Nephron progenitor cell (in vitro differentiated cells): ENCODE measurements around the gene OPN1MW.
"Not testable (repeated sequence)": the region's sequence is repeated elsewhere in the genome, so short reads cannot be mapped to it uniquely, and the experiment has no call there.

ENCODE experiments used
- DNase-seq: peaks from one replicate; pipeline ENCODE4 v3.0.0; 2021
- H3K27ac Mint-ChIP-seq: 2 replicates; pipeline ENCODE4 v1.8.0; 2021; ENCODE audit warnings: mild to moderate bottlenecking, moderate library complexity, mixed read lengths
- H3K27me3 Mint-ChIP-seq: 2 replicates; pipeline ENCODE4 v1.8.0; 2021; ENCODE audit warnings: mild to moderate bottlenecking, low read depth, mixed read lengths; ENCODE audit not compliant: poor library complexity
- H3K36me3 Mint-ChIP-seq: 2 replicates; pipeline ENCODE4 v1.8.0; 2021; ENCODE audit warnings: low read depth, mixed read lengths
- H3K4me1 Mint-ChIP-seq: 2 replicates; pipeline ENCODE4 v1.8.0; 2021; ENCODE audit warnings: mixed read lengths
- H3K4me3 Mint-ChIP-seq: 2 replicates; pipeline ENCODE4 v1.8.0; 2021; ENCODE audit warnings: mild to moderate bottlenecking, moderate library complexity, mixed read lengths
- H3K9me3 Mint-ChIP-seq: 2 replicates; pipeline ENCODE4 v1.8.0; 2021; ENCODE audit warnings: mild to moderate bottlenecking, moderate library complexity, mixed read lengths
- TF ChIP-seq, protein P1 (sequence below): fragments of 200-600 bp; sonication (generic); IDR thresholded peaks from 2 replicates; pipeline ENCODE4 v1.5.0; 2021; ENCODE audit warnings: antibody characterized with exemption

The OPN1MW gene

DNA sequence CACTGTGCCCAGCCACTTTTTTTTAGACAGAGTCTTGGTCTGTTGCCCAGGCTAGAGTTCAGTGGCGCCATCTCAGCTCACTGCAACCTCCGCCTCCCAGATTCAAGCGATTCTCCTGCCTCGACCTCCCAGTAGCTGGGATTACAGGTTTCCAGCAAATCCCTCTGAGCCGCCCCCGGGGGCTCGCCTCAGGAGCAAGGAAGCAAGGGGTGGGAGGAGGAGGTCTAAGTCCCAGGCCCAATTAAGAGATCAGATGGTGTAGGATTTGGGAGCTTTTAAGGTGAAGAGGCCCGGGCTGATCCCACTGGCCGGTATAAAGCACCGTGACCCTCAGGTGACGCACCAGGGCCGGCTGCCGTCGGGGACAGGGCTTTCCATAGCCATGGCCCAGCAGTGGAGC lies at the start of gene OPN1MW:
OPN1MW (plus strand) TSS at position 301 of the 400 bp plus-strand sequence; CDS start at position 383, 82 bp downstream.
- H3K27ac Mint-ChIP-seq, H3K36me3 Mint-ChIP-seq, H3K27me3 Mint-ChIP-seq, H3K4me1 Mint-ChIP-seq, DNase-seq, H3K9me3 Mint-ChIP-seq, H3K4me3 Mint-ChIP-seq: not testable (repeated sequence)

DNA sequence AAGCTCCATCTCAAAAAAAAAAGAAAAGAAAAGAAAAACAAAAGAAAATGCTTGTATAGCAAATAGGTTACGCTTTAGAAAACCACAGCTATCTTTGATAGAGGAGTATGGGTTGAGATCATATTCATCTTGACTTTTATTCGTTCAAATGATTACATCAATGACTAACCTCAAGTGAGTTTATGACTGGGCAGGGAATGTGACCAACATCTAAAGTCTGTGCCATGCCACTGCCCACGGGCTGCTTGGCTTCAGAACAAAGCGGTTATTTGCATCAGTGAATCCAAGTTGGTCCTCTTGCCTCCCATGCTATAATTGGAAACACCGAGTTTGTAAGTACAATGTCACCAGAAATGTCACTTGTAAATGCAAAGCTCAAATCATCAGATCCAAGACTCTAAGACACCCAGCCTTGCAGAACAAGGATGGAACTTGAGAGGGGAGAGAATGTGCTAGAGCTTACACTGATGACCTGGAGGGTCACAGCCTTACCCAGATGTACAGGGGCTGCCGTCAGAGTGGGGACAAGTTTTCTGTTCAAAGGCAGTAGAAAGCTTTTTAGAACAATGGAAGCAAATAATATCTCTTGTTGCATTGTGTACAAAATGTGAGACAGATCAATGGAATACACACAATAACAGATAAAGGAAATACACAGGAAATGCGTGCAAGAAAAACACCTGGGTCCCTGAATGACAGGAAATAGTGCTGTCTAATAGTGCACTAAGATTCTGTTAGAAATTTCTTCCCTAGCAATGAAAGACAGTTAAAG lies 46.8 kb upstream of the OPN1MW start:
- peaks cover 69% of the 10 kb centered on the region for H3K9me3 Mint-ChIP-seq
- H3K27me3 Mint-ChIP-seq: peaks cover 19% of the 10 kb centered on the region
- TF ChIP-seq, protein P1, sequence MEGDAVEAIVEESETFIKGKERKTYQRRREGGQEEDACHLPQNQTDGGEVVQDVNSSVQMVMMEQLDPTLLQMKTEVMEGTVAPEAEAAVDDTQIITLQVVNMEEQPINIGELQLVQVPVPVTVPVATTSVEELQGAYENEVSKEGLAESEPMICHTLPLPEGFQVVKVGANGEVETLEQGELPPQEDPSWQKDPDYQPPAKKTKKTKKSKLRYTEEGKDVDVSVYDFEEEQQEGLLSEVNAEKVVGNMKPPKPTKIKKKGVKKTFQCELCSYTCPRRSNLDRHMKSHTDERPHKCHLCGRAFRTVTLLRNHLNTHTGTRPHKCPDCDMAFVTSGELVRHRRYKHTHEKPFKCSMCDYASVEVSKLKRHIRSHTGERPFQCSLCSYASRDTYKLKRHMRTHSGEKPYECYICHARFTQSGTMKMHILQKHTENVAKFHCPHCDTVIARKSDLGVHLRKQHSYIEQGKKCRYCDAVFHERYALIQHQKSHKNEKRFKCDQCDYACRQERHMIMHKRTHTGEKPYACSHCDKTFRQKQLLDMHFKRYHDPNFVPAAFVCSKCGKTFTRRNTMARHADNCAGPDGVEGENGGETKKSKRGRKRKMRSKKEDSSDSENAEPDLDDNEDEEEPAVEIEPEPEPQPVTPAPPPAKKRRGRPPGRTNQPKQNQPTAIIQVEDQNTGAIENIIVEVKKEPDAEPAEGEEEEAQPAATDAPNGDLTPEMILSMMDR: no peak
- H3K4me1 Mint-ChIP-seq: peaks cover 11% of the 10 kb centered on the region
- DNase-seq: no peak
- H3K27ac Mint-ChIP-seq: no peak overlapping the region
- no peaks in the 10 kb centered on the region for H3K36me3 Mint-ChIP-seq
- H3K4me3 Mint-ChIP-seq: no peak overlapping the region

DNA sequence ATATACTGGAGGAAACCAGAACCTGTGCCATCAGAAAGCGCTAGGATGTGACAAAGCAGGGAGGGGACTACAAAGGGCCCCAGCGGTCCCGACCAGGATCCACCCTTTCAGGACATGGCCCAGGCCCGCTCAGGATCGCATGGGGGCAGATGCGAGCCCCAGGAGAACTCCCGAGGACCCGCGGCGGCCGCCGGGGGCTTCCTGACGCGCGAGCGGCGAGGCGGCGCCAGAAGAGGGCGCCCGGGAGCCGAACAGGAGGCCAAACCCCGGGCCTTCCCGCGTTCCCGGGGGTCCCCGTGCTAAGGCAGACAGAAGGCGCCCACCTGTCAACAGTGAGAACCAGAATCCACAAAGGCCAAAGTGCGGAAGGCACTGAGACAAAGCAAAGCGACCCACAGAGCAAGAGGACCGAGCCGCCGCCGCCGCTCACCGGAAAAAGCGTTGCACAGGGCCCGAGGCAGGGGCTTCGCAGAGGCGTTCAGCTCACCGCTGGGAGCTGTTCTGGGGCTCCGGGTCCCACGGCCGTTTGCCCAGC lies 45.7 kb upstream of the OPN1MW start:
- Mint-ChIP-seq H3K4me1 (peaks cover 11% of the 10 kb centered on the region), H3K4me3 (peak overlapping the region; percentile 76), H3K27ac (no peak overlapping the region), H3K27me3 (peaks cover 16% of the 10 kb centered on the region), H3K9me3 (peaks cover 71% of the 10 kb centered on the region), H3K36me3 (no peaks in the 10 kb centered on the region)
- DNase-seq: peak; percentile 82
- TF ChIP-seq, protein P1: peak; percentile 68

DNA sequence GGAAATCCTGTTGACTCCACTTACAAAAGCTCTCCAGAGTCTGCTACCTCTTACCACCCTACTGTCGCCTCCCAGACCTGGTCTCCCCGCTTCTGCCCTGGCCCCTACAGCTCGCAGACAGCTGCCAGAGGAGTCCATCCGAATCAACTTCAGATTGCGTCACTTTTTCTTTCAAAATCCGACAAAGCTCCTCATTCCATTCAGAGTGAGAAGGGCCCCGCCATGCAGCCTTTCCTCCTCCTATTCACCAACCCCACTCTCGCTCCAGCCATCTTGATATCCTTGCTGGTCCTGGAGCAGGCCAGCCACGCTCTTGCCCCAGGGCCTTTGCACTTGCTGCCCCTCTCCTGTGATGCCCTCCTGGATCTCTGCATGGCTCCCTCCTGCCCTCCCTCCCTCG lies 43.5 kb upstream of the OPN1MW start:
- TF ChIP-seq, protein P1: no peak
- peaks cover 78% of the 10 kb centered on the region for H3K9me3 Mint-ChIP-seq
- H3K4me3 Mint-ChIP-seq: no peak overlapping the region
- H3K27me3 Mint-ChIP-seq: peaks cover 19% of the 10 kb centered on the region
- H3K36me3 Mint-ChIP-seq: no peaks in the 10 kb centered on the region
- DNase-seq: no peak
- peaks cover 11% of the 10 kb centered on the region for H3K4me1 Mint-ChIP-seq
- H3K27ac Mint-ChIP-seq: no peak overlapping the region

DNA sequence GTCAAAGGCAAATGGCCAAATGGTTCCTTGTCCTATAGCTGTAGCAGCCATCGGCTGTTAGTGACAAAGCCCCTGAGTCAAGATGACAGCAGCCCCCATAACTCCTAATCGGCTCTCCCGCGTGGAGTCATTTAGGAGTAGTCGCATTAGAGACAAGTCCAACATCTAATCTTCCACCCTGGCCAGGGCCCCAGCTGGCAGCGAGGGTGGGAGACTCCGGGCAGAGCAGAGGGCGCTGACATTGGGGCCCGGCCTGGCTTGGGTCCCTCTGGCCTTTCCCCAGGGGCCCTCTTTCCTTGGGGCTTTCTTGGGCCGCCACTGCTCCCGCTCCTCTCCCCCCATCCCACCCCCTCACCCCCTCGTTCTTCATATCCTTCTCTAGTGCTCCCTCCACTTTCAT lies 42.2 kb upstream of the OPN1MW start:
- Mint-ChIP-seq H3K27ac (no peak overlapping the region), H3K4me1 (peaks cover 11% of the 10 kb centered on the region), H3K9me3 (peaks cover 68% of the 10 kb centered on the region), H3K27me3 (peaks cover 12% of the 10 kb centered on the region), H3K4me3 (no peak overlapping the region), H3K36me3 (no peaks in the 10 kb centered on the region)
- TF ChIP-seq, protein P1: no peak
- DNase-seq: no peak

DNA sequence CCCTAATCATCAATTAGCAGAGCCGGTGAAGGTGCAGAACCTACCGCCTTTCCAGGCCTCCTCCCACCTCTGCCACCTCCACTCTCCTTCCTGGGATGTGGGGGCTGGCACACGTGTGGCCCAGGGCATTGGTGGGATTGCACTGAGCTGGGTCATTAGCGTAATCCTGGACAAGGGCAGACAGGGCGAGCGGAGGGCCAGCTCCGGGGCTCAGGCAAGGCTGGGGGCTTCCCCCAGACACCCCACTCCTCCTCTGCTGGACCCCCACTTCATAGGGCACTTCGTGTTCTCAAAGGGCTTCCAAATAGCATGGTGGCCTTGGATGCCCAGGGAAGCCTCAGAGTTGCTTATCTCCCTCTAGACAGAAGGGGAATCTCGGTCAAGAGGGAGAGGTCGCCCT lies 41.7 kb upstream of the OPN1MW start:
- TF ChIP-seq, protein P1: no peak
- DNase-seq: no peak
- Mint-ChIP-seq H3K4me1 (peaks cover 7% of the 10 kb centered on the region), H3K4me3 (no peak overlapping the region), H3K9me3 (peaks cover 64% of the 10 kb centered on the region), H3K27ac (no peak overlapping the region), H3K27me3 (peaks cover 11% of the 10 kb centered on the region), H3K36me3 (no peaks in the 10 kb centered on the region)
